22Rv1 (cell line): ENCODE data around the gene VPS33A.

ENCODE experiments used
- ZFX ChIP-seq: fragments of 450-650 bp; IDR thresholded peaks from 2 replicates; pipeline ENCODE4 v1.6.1; 2017; ENCODE audit warnings: antibody characterized with exemption, borderline replicate concordance
- TF ChIP-seq, protein P1 (sequence below): fragments of 450-650 bp; IDR thresholded peaks from 2 replicates; pipeline ENCODE4 v1.5.1; 2017; ENCODE audit warnings: mild to moderate bottlenecking

DNA sequence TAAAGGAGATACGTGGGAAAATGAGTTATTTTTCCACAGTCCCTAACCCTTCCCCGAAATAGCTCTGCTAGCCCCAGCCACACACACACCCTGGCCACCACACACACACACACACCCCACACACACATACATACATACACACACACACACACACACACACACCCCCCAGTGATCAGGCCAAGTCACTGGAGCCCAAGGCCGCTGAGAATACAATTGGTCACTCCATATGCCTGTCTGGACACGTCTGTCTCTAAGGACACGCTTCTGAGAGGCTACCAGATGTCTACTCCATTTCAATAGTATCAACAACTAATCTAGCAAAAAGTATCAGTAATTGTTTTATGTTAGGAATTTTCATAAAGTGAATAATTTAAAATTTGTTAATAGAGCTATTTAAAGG is 27.4 kb downstream of the VPS33A start:
- TF ChIP-seq, protein P1, sequence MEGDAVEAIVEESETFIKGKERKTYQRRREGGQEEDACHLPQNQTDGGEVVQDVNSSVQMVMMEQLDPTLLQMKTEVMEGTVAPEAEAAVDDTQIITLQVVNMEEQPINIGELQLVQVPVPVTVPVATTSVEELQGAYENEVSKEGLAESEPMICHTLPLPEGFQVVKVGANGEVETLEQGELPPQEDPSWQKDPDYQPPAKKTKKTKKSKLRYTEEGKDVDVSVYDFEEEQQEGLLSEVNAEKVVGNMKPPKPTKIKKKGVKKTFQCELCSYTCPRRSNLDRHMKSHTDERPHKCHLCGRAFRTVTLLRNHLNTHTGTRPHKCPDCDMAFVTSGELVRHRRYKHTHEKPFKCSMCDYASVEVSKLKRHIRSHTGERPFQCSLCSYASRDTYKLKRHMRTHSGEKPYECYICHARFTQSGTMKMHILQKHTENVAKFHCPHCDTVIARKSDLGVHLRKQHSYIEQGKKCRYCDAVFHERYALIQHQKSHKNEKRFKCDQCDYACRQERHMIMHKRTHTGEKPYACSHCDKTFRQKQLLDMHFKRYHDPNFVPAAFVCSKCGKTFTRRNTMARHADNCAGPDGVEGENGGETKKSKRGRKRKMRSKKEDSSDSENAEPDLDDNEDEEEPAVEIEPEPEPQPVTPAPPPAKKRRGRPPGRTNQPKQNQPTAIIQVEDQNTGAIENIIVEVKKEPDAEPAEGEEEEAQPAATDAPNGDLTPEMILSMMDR = no peak
- no peak for TF ChIP-seq ZFX
